Smooth muscle cell of the umbilical artery (primary cell): ENCODE measurements around the gene VWC2. TPM values are rescaled to one million over a fixed set of nuclear protein-coding genes. Genes with fewer than 3 reads are reported as not detected.

Source experiments
- total RNA-seq: library from RNA; depleted of rRNA; stranded (reverse); fragments of >200 nt; gene quantifications from 2 replicates; pipeline ENCODE4 v1.2.3, GENCODE V29; 2014

The VWC2 gene
- not detected in 2 replicates for total RNA-seq

GRCh38 chr7:49773218-49773935 is at the start of gene VWC2:
Gene VWC2 (plus strand): TSS chr7:49773638. CDS start chr7:49775436, 1,798 bp downstream.

